ENCODE data around the gene POLR2L. TPM values are rescaled to one million over a fixed set of nuclear protein-coding genes. Genes with fewer than 3 reads are reported as not detected.

The POLR2L gene
- total and polyA plus RNA-seq, 2 of the 13 experiments (the other 11 are each of a cell fraction or from before 2014, with no cell fraction given) = 104 to 114 TPM

- TF ChIP-seq MTA1 (CRISPR knock-in tag; IDR thresholded peaks at IDR 0.05; ENCODE audit: borderline replicate concordance) = peak; percentile 46; the same call in 1 of the 2 replicates
- TF ChIP-seq AGO2 (optimal IDR thresholded peaks at IDR 0.05; ENCODE audit: low read depth, low read length) = peak; percentile 47
- no peak for TF ChIP-seq MYPOP (CRISPR knock-in tag; IDR thresholded peaks at IDR 0.05)
- TF ChIP-seq TEF (CRISPR knock-in tag; IDR thresholded peaks at IDR 0.05) = no peak
- TF ChIP-seq ZNF121 (CRISPR knock-in tag; IDR thresholded peaks at IDR 0.05) = no peak
- TF ChIP-seq ZNF354B (CRISPR knock-in tag; IDR thresholded peaks at IDR 0.05) = no peak
- TF ChIP-seq SKIL (CRISPR knock-in tag; IDR thresholded peaks at IDR 0.05; ENCODE audit: borderline replicate concordance) = no peak
- no peak for TF ChIP-seq PRPF4 (IDR thresholded peaks at IDR 0.05; ENCODE audit: low read depth, low read length, poor library complexity, severe bottlenecking)
- TF ChIP-seq ZNF503 (CRISPR knock-in tag; IDR thresholded peaks at IDR 0.05) = no peak
- no peak for TF ChIP-seq LBX2 (CRISPR knock-in tag; IDR thresholded peaks at IDR 0.05; ENCODE audit: borderline replicate concordance)
- no peak for TF ChIP-seq ZNF547 (CRISPR knock-in tag; IDR thresholded peaks at IDR 0.05)
- TF ChIP-seq ZBTB38 (CRISPR knock-in tag; IDR thresholded peaks at IDR 0.05) = no peak
- no peak for TF ChIP-seq ONECUT2 (CRISPR knock-in tag; IDR thresholded peaks at IDR 0.05)
- no peak for TF ChIP-seq XBP1 (CRISPR knock-in tag; IDR thresholded peaks at IDR 0.05)
- no peak for TF ChIP-seq NBN (conservative IDR thresholded peaks at IDR 0.05)
- no peak for TF ChIP-seq BRCA1 (CRISPR knock-in tag; IDR thresholded peaks at IDR 0.05)
- TF ChIP-seq ETV5 (CRISPR knock-in tag; IDR thresholded peaks at IDR 0.05; ENCODE audit: borderline replicate concordance) = no peak
- TF ChIP-seq AKAP8 (CRISPR knock-in tag; IDR thresholded peaks at IDR 0.05) = no peak
- TF ChIP-seq ZFYVE20 (CRISPR knock-in tag; IDR thresholded peaks at IDR 0.05; ENCODE audit: borderline replicate concordance, low read depth) = no peak
- 0 out of 2 replicates have a peak, but pooled peaks have one; percentile 10 for TF ChIP-seq ZBTB33 (CRISPR knock-in tag; IDR thresholded peaks at IDR 0.05)
Observed at GRCh38 chr11:798093-798713, 44.1 kb downstream of the POLR2L start, which contains the start of gene SLC25A22 (continued).
